Stimulated activated naive CD8-positive, alpha-beta T cell treated with anti-CD3 and anti-CD28 coated beads, Interleukin-15, amount 100 ng/mL, for 72 hours (primary cell): Measurements from ENCODE around the gene UBE3D.
"Not testable (repeated sequence)": the region's sequence is repeated elsewhere in the genome, so short reads cannot be mapped to it uniquely, and the experiment has no call there.

Source experiments
- ATAC-seq: fragments of 150-1000 bp; cut with Tn5 transposase; 2 replicates; pipeline ENCODE4 v1.10.0; 2021; ENCODE audit warnings: mild to moderate bottlenecking, moderate library complexity
- DNase-seq, 2 donors: peaks; one replicate each; pipeline ENCODE4 v3.0.0; 2021 to 2022
- H3K27ac Mint-ChIP-seq, 2 donors: one replicate each; pipeline ENCODE4 v1.8.0; 2022; ENCODE audit warnings: mild to moderate bottlenecking in 2 of 2, mixed read lengths in 2 of 2, moderate library complexity in 2 of 2
- H3K27me3 Mint-ChIP-seq: one replicate; pipeline ENCODE4 v1.8.0; 2022; ENCODE audit warnings: mixed read lengths
- H3K4me1 Mint-ChIP-seq: one replicate; pipeline ENCODE4 v1.8.0; 2022; ENCODE audit warnings: mild to moderate bottlenecking, mixed read lengths
- H3K4me3 Mint-ChIP-seq, 2 donors: one replicate each; pipeline ENCODE4 v1.8.0; 2022; ENCODE audit warnings: mild to moderate bottlenecking in 2 of 2, mixed read lengths in 2 of 2, moderate library complexity in 1 of 2
- H3K9me3 Mint-ChIP-seq, 2 donors: one replicate each; pipeline ENCODE4 v1.8.0; 2022; ENCODE audit warnings: mixed read lengths in 2 of 2

UBE3D gene

DNA sequence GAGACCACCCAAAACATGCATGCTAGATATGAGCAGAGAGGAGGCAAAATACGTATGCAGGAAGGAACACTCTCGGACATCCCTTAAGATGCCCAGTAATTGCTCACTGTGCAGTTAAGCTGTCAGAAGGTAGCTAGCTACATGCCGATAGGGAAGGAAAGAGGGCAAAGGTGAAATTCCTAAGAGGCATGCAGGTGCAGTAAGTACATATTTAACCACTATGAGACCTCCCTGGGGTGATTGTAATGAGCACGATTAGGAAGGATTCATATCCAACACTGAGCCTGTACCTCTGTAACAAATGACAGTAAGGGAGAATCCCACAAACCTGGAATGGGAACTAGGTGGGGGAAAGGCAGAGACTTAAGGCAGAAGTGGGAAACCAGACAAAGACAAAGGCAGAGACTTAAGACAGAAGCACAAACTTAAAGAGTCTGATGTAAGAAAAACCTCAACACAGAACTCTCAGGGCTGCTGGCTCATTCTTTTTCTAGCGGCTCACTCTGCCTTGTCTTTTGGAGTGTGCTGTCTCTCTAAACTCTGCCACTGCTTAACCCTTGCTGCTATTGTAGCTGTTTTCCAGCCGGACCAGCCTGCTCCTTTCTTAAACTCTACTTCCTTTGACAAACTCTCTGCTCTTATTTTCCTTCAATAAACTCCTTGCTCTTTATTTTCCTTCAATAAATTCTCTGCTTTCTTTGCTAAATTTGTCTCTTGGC, 148.1 kb downstream of the UBE3D start:
- Mint-ChIP-seq H3K27me3 (no peaks in the 10 kb centered on the region), H3K9me3 (peaks cover 0 to 5% of the 10 kb centered on the region in 2 donors), H3K27ac (peak overlapping the region in 1 of 2 donors; percentile 66), H3K4me3 (no peak overlapping the region), H3K4me1 (no peaks in the 10 kb centered on the region)
- DNase-seq: no peak
- ATAC-seq: no peak

DNA sequence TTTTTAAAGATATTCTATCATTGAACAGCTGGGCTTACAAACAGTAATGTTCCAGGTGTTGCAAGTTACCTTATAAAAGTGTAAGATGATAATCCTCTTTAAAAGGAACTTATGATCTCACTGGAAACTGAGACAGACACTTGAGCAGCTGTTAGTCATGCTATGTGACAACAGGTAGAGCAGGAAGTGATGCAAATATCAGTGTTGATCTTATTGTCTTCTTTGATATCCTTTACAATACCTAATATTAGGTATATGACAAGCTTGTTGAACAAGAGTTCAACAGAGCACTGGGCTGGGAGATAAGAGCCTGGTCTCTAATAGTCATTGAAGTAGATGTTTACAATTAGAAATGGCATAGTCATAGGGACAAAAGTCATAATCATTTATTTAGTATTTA, 150.0 kb downstream of the UBE3D start:
- no peaks in the 10 kb centered on the region for H3K4me1 Mint-ChIP-seq
- H3K9me3 Mint-ChIP-seq: peaks cover 0 to 5% of the 10 kb centered on the region in 2 donors
- no peak for DNase-seq
- H3K27ac Mint-ChIP-seq: no peak overlapping the region
- ATAC-seq: no peak
- no peaks in the 10 kb centered on the region for H3K27me3 Mint-ChIP-seq
- no peak overlapping the region for H3K4me3 Mint-ChIP-seq

DNA sequence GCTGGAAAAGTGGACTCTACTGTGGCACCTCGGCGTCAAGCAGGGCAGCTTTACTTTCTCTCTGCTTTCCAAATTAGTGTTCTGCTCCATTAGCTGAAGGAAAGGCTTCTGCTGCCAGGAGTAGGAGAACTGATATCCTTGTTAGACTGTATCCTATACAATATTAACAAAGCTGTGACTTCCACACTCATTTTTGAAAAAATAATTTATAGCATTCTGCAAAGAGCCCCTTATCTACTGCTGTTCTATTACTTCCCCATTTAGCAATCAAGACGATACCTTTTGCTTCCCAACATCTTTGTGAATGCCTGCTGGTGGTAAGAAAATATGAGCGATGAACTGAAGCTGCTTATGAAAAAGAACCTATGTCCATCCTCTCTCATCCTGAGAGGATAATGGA, 151.1 kb downstream of the UBE3D start:
- Mint-ChIP-seq H3K27me3 (no peaks in the 10 kb centered on the region), H3K4me1 (no peaks in the 10 kb centered on the region), H3K27ac (no peak overlapping the region), H3K9me3 (peaks cover 0 to 5% of the 10 kb centered on the region in 2 donors), H3K4me3 (no peak overlapping the region)
- DNase-seq (no peak), ATAC-seq (no peak)

DNA sequence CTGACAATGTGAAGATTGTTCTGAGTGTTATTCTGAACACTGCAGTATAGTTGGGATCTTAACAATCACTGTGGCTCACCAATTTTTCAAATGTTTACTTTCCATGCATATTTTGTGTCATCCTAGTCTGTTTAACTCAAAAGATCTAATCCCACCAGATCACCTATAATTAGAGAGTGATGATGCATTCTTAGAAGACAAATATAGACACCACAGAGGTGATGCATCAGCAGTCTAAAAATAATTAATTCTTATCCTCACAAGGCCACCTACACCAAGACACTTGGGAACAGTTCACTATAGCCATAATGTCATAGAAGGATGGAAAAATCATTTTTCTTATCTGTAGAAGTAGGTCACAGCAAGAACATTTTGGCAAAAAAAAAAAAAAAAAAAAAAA, 154.8 kb downstream of the UBE3D start:
- ATAC-seq (no peak), DNase-seq (no peak)
- no peaks in the 10 kb centered on the region for H3K4me1 Mint-ChIP-seq
- H3K27ac Mint-ChIP-seq: no peak overlapping the region
- no peak overlapping the region for H3K4me3 Mint-ChIP-seq
- no peaks in the 10 kb centered on the region for H3K27me3 Mint-ChIP-seq
- no peaks in the 10 kb centered on the region for H3K9me3 Mint-ChIP-seq

DNA sequence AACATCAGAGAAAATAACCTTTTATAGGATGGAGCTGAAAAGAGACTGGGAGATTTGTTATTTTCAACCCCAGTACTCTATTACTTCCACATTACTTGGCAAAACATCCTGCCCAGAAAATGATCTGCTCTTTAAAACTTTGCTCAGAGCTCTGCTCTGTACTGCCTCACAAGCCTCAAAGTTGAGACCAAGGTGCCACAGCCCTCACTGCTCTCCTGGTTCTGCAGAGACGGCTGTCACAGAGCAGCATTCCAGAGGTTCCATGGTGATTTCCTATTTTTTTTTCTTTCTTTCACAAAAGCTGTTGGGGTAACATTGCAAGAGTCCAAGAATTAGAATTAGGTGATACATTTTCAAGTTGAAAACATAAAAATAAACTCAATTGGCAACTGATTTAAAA, 155.2 kb downstream of the UBE3D start:
- no peaks in the 10 kb centered on the region for H3K4me1 Mint-ChIP-seq
- no peaks in the 10 kb centered on the region for H3K27me3 Mint-ChIP-seq
- H3K4me3 Mint-ChIP-seq: no peak overlapping the region
- no peak overlapping the region for H3K27ac Mint-ChIP-seq
- no peak for DNase-seq
- no peak for ATAC-seq
- H3K9me3 Mint-ChIP-seq: no peaks in the 10 kb centered on the region

DNA sequence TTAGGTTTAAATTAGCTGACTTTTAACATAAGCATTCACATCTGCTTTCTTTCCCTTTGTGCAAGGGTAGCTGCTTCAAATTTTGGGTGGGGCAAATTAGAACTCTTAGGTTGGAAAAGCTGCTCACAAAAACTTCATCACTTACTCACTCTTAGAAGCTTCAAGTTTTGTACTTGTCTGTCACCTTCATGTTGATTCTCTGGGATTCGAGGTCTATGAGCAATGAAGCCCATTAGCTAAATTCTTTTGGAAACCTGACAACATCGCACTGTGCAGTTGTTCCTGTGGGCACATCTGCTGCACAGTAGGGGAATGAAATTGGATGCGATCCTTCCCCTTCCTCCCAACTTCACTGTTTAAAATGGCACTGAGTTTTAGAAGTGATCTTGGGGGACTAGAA, 156.1 kb downstream of the UBE3D start:
- H3K4me1 Mint-ChIP-seq: no peaks in the 10 kb centered on the region

DNA sequence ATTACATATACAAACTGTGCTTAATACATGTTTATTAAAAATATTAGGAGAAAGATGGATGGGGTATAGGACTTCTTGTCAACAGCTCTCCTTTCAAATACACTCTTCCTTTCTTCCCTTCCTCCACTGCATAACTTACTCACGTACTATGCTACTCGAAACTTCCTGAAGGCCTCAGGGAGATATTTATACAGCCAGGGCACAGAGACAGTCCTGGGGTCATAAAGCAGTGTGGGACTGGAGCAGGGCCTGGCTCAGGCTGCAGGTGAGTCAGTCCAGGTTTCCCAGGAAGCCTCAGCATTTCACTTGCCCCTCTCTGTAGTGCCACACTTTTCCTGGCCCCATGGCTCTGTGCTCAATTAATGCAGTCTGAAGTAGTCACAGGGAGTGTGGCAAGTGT, 157.0 kb downstream of the UBE3D start:
- ATAC-seq: no peak
- H3K27ac Mint-ChIP-seq: peak overlapping the region in 1 of 2 donors; percentile 48
- H3K27me3 Mint-ChIP-seq: no peaks in the 10 kb centered on the region
- no peak for DNase-seq
- no peak overlapping the region for H3K4me3 Mint-ChIP-seq
- no peaks in the 10 kb centered on the region for H3K9me3 Mint-ChIP-seq
- H3K4me1 Mint-ChIP-seq: no peaks in the 10 kb centered on the region

More for the DNA sequence above, 156.1 kb downstream of the UBE3D start:
- Mint-ChIP-seq H3K27ac (no peak overlapping the region), H3K4me3 (no peak overlapping the region), H3K9me3 (no peaks in the 10 kb centered on the region), H3K27me3 (no peaks in the 10 kb centered on the region)
- no peak for DNase-seq
- no peak for ATAC-seq

DNA sequence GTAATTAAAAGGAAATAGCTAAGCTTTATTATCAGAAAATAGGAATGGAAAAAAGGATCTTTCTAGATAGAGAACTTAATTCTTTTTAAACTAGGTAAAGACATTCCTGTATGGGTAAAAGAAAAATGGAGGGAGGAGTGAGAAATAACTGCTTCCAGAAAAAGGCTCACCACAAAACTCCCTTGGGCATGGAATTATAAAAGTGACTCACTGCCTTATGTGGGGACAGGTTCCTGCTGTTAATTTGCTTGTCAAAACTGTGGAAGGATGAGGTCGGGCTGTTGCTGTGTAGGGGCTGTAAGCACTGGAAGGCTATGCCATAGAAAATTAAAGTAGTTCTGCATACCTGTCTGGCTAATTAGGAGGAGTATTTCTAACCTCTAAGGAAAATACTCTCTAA, 158.7 kb downstream of the UBE3D start:
- Mint-ChIP-seq H3K9me3 (no peaks in the 10 kb centered on the region), H3K27me3 (no peaks in the 10 kb centered on the region), H3K27ac (no peak overlapping the region), H3K4me3 (no peak overlapping the region), H3K4me1 (no peaks in the 10 kb centered on the region)
- ATAC-seq (no peak), DNase-seq (no peak)

DNA sequence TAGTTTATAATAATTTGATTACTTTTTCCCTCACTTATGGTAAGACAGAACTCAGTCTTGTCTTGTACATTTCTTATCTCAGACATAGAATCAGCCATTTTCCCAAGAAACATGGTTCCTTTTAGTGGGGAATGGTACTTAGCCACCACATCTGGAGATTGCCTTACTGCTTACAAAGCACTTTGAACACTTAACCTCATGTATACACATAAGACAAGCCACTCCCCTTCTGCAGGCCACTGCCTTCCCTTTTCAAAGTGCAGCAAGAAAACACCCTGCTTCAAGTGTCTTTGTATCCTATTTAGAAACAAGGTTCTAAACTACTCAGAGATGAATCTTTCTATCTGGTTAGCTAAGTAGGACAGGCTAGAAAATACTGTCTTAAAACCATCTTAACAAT, 159.2 kb downstream of the UBE3D start:
- H3K4me1 Mint-ChIP-seq: no peaks in the 10 kb centered on the region
- no peaks in the 10 kb centered on the region for H3K9me3 Mint-ChIP-seq
- ATAC-seq: no peak
- DNase-seq: no peak
- no peaks in the 10 kb centered on the region for H3K27me3 Mint-ChIP-seq
- no peak overlapping the region for H3K27ac Mint-ChIP-seq
- H3K4me3 Mint-ChIP-seq: no peak overlapping the region

DNA sequence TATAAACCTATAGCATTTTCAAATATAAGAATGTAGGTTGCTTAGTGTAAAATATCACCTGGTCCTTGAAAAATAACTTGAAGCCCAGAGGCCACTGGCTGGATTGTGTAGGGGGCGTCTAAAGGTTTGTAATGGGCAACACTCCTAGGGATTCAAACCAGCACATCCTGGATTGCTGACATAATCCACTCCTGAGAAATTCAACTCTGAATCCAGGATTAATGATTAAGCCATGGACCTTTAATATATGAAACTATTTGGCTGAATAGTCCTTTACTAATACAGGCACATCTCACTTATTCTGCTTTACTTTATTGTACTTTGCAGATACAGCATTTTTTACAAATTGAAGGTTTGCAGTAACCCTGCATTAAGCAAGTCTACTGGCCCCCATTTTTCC, 160.8 kb downstream of the UBE3D start:
- Mint-ChIP-seq H3K27ac (no peak overlapping the region), H3K4me3 (no peak overlapping the region), H3K4me1 (no peaks in the 10 kb centered on the region), H3K9me3 (no peaks in the 10 kb centered on the region), H3K27me3 (no peaks in the 10 kb centered on the region)
- ATAC-seq (no peak), DNase-seq (no peak)

DNA sequence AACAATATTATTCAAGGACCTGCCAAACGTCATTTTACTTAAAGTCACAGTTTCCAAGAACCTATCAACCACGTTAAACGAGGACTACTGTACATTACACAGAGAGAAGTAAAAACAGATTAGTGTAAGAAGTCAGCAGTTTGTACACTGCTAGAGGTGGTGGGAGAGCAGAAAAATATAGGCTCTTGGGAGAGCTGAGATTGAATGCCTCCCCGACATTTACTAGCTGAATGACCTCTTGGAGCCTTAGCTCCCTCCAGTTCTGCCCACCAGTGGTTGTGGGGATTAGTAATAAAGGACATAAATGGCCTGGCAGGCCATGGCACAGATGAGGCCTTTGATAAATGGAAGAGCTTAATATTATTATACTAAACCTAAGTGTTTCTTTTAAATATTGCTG, 161.4 kb downstream of the UBE3D start:
- Mint-ChIP-seq H3K4me1 (no peaks in the 10 kb centered on the region), H3K27ac (no peak overlapping the region), H3K27me3 (no peaks in the 10 kb centered on the region), H3K9me3 (no peaks in the 10 kb centered on the region), H3K4me3 (no peak overlapping the region)
- ATAC-seq (no peak), DNase-seq (no peak)

DNA sequence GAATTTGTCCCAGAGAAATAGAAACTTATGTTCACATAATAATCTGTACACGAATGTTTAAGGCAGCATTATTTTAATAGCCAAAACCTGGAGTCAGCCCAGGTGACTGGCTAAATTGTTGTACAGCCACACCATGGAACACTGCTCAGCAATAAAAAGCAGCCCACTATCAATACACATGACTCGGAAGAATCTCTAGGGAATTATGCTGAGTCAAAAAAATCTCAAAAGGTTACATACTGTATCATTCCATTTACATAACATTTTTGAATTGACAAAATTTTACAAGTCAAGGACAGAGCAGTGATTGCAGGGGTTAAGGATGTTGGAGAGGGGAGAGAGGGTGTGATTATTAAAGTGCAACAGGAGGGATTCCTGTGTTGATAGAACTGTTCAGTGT, 163.4 kb downstream of the UBE3D start:
- DNase-seq (no peak), ATAC-seq (no peak)
- H3K4me1 Mint-ChIP-seq: no peaks in the 10 kb centered on the region
- H3K4me3 Mint-ChIP-seq: no peak overlapping the region
- no peaks in the 10 kb centered on the region for H3K9me3 Mint-ChIP-seq
- H3K27ac Mint-ChIP-seq: no peak overlapping the region
- H3K27me3 Mint-ChIP-seq: no peaks in the 10 kb centered on the region

DNA sequence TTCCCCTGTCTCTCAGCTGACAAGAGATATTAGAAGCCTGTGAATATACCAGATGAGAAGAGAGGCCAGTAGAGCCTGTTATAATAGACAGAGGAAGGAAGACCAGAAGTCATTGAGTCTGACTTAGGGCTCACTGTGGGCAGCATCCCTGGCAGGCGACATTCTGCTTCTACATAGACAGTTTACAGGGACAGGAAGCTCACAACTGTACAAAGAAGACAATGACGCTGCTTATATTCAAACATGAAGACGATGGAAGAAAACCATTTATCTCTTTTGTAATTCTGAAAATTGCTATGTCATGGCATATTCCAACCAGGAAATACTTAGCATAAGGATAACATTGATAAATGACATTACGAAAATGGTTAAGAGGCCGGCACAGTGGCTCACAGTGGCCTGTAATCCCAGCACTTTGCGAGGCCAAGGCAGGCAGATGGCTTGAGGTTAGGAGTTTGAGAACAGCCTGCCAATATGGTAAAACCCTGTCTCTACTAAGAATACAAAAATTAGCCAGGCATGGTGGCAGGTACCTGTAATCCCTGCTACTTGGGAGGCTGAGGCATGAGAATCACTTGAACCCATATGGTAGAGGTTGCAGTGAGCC, 170.9 kb downstream of the UBE3D start:
- H3K27me3 Mint-ChIP-seq: no peaks in the 10 kb centered on the region
- no peak for ATAC-seq
- no peaks in the 10 kb centered on the region for H3K4me1 Mint-ChIP-seq
- DNase-seq: no peak
- H3K27ac Mint-ChIP-seq: no peak overlapping the region
- H3K9me3 Mint-ChIP-seq: no peaks in the 10 kb centered on the region
- no peak overlapping the region for H3K4me3 Mint-ChIP-seq

DNA sequence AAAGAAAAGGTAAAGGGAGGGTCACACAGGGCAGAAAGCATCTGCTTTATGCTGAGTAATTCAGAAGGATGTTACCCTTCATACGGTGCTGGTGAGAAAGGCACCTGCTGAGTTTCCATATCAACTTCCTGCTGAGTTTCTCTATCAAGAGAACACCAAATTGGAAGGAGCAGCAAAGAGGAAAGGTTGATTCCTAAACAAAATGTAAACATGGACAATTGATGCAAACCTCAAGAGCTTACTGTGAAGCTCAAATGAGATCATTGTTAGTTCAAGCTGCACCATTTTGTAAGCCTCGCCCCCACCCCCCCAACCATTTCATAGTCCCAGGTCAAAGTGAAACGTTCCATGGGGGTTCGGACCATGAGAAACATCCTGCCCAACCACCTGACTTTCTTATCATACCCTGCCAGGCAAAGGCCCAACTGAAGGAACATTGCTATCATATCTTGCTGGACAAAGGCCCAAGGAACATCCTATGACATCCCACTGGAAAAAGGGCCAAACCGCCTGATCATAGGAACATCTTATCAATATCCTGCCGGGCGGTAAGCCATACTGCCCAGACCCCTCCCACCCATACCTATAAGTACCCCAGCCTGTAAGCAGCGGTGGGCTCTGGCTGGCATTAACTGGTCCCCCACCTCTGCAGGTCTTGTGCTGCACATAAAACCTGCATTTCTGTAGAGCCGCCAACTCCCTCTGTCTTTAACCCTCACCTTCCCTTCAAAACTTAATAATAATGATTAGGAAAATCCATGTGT, 171.6 kb downstream of the UBE3D start:
- Mint-ChIP-seq H3K4me1 (no peaks in the 10 kb centered on the region), H3K4me3 (no peak overlapping the region), H3K27ac (no peak overlapping the region), H3K27me3 (no peaks in the 10 kb centered on the region), H3K9me3 (no peaks in the 10 kb centered on the region)
- no peak for DNase-seq
- no peak for ATAC-seq

DNA sequence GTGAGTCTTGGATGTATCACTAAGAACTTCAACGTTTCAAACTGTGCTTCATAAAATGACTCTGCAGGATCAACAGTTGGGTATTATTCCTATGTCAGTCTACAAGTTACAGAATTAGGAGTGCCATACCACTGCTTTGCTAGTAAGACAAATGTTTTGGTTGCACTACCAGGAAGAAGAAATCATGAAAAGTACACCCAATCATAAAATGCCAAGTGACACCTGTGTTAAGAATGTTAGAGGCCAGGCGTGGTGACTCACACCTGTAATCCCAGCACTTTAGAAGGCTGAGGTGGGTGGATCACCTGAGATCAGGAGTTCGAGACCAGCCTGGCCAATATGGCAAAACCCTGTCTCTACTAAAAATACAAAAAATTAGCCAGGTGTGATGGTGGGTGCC, 174.1 kb downstream of the UBE3D start:
- not testable (repeated sequence) for H3K27ac Mint-ChIP-seq, ATAC-seq, H3K4me1 Mint-ChIP-seq, H3K27me3 Mint-ChIP-seq, H3K4me3 Mint-ChIP-seq, H3K9me3 Mint-ChIP-seq, DNase-seq

DNA sequence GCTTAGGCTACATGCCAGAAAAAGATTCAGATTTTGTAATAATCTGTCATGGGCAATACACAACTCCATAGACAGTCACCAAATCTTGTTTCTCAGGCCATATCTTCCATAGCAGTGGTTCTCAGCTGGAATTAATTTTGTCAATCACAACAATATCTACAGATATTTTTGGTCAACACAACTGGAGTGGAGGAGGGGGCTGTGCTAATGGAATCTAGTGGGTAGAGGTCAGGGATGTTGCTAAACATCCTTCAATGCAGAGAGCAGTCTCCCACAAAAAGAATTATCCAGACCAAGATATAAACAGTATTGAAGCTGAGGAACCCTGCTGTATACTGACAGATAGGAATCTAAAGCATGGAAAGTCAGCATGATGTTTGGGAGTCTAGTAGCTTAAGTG, 174.6 kb downstream of the UBE3D start:
- Mint-ChIP-seq H3K4me1 (no peaks in the 10 kb centered on the region), H3K9me3 (no peaks in the 10 kb centered on the region), H3K4me3 (no peak overlapping the region), H3K27me3 (no peaks in the 10 kb centered on the region), H3K27ac (no peak overlapping the region)
- ATAC-seq (no peak), DNase-seq (no peak)
